ENCODE measurements around the gene COMMD10. TPM values are rescaled to one million over a fixed set of nuclear protein-coding genes. Genes with fewer than 3 reads are reported as not detected.
A peak's percentile ranks its signal among the peaks of the same experiment; 100 is the strongest.

COMMD10 gene
- 10 to 100 TPM; 37.6 to 57.8 (median 54.1) TPM for total RNA-seq

DNA sequence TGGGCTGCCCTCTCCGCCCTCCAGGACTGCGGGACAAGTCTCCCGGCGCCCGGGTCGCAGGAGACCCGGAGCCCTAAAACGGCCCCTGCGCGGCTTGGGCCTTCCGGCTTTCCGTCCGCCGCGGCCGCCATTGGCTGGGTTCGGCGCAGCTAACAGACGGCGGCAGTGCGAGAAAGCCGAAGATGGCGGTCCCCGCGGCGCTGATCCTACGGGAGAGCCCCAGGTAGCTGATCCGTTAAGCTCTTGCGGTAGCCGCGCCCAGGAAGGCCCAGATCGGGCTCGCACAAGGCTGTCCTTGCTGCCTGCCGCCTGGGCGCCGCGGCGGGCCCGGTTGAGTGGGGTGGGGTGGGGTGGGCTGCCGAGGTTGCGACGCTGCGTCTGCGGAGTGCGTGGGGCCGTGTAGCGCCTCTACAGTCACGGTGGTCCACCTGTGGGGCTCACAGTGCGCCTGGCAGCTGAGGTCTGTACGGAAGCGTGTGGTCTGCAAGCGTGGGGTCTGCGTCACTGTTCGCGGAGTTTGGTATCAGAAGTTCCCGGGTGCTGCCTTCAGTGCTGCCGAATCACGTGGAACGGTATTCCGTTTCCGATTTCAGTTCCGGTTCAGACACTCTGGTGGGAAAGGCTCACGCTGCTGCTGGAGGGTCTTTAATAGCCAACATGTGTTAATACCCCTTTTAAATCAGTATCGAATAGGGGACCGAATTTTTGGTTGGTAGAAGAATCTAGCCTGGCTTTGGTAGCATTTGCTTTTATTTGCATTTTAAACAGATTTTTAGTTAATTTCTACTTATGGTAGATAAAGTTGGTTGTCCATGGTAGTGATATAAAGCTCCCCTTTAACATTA is at the start of gene COMMD10:
Gene COMMD10 (plus strand): TSS at position 155 of the 845 bp plus-strand sequence.
- no peaks in the 10 kb centered on the region for H3K9me3 ChIP-seq
- peak within 1 kb of the TSS; percentile 92 to 94 for H3K27ac ChIP-seq
- H3K4me3 ChIP-seq, result peak within 1 kb of the TSS; percentile 82 to 92 (median 90)
- no peaks in the 10 kb centered on the region for H3K4me1 ChIP-seq
- intact Hi-C loops (cut with DNase I; ENCODE audit: low total_unique reads), result no loop called here
- H3K27me3 ChIP-seq, result no peaks in the 10 kb centered on the region
- no peak for TF ChIP-seq POLR2A (IDR thresholded peaks at IDR 0.05)
- TF ChIP-seq CTCF (IDR thresholded peaks at IDR 0.05), result no peak
- peak; percentile 53 to 73 (median 65) for TF ChIP-seq POLR2AphosphoS5 (IDR thresholded peaks at IDR 0.05)
- DNase-seq (ENCODE audit: low spot score in 2 of 2), result peak; percentile 46 to 66
- H3K36me3 ChIP-seq, result no peaks in the 10 kb centered on the region

GRCh38 chr5:116035123-116035522 is 49.7 kb upstream of the COMMD10 start:
- intact Hi-C loops (cut with DNase I; ENCODE audit: low total_unique reads), result no loop called here
- no peaks in the 10 kb centered on the region for H3K9me3 ChIP-seq
- H3K27me3 ChIP-seq, result peaks cover 0 to 3% of the 10 kb centered on the region in 2 donors
- H3K4me1 ChIP-seq, result no peaks in the 10 kb centered on the region
- no peak overlapping the region for H3K4me3 ChIP-seq
- DNase-seq (ENCODE audit: low spot score in 2 of 2), result no peak
- H3K36me3 ChIP-seq, result no peaks in the 10 kb centered on the region
- TF ChIP-seq POLR2AphosphoS5 (IDR thresholded peaks at IDR 0.05), result no peak
- TF ChIP-seq CTCF (IDR thresholded peaks at IDR 0.05), result no peak
- no peak overlapping the region for H3K27ac ChIP-seq

DNA sequence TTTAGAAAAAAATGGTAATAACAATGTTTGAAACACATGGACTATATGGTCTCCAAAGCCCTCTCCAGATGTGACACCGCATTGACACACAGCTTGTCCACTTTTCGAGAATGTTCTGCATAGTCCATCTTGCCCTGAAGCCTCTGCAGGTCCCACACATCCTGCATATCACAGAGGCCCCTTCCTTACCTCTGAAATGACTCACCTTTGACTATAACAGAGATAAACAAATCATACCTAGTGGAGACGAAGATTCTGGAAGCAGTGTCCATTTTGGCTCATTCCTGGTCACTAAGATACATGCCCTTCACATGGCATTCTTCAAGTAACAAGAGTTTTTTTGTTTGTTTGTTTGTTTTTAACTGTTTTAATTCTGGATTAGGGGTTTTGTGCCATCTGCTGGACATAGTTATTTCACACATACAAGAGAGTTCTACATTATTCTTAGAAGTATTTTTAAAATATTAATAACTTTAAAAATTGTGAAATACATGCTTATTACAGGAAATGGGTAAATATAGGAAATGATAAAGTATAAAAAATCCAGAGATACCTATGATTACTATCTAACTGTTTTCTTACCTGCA is 47.5 kb upstream of the COMMD10 start:
- Histone ChIP-seq H3K4me1 (no peaks in the 10 kb centered on the region), H3K27me3 (peaks cover 0 to 3% of the 10 kb centered on the region in 2 donors), H3K27ac (no peak overlapping the region), H3K9me3 (no peaks in the 10 kb centered on the region), H3K36me3 (no peaks in the 10 kb centered on the region), H3K4me3 (no peak overlapping the region)
- DNase-seq (ENCODE audit: low spot score in 2 of 2), result no peak
- no peak for TF ChIP-seq POLR2A (IDR thresholded peaks at IDR 0.05)
- no peak for TF ChIP-seq POLR2AphosphoS5 (IDR thresholded peaks at IDR 0.05)
- TF ChIP-seq CTCF (IDR thresholded peaks at IDR 0.05), result no peak
- intact Hi-C loops (cut with DNase I; ENCODE audit: low total_unique reads), result no loop called here

DNA sequence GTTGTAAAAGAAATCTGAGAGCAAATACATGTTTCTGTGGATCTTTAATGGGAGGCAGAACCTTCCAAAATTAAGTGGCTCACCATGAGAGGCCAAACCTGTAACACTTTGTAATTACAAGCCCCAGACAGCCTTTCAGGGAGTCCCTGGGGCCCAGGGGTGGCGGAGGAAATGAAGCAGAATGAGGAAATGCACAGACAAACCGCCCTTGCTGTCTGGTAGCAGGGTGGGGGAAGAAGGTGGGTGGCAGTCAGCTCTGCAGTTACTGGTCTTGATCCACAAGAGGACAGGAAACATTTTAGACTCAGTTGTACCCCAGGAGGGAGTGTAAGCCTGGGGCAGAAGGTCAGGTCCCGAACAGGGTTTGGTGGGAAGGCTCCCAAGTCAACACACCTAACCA is 46.0 kb upstream of the COMMD10 start:
- Histone ChIP-seq H3K4me1 (no peaks in the 10 kb centered on the region), H3K9me3 (no peaks in the 10 kb centered on the region), H3K27ac (no peak overlapping the region), H3K36me3 (no peaks in the 10 kb centered on the region), H3K4me3 (no peak overlapping the region), H3K27me3 (peaks cover 0 to 3% of the 10 kb centered on the region in 2 donors)
- DNase-seq (ENCODE audit: low spot score in 2 of 2), result no peak
- no peak for TF ChIP-seq POLR2AphosphoS5 (IDR thresholded peaks at IDR 0.05)
- no peak for TF ChIP-seq POLR2A (IDR thresholded peaks at IDR 0.05)
- TF ChIP-seq CTCF (IDR thresholded peaks at IDR 0.05), result no peak
- intact Hi-C loops (cut with DNase I; ENCODE audit: low total_unique reads), result no loop called here

DNA sequence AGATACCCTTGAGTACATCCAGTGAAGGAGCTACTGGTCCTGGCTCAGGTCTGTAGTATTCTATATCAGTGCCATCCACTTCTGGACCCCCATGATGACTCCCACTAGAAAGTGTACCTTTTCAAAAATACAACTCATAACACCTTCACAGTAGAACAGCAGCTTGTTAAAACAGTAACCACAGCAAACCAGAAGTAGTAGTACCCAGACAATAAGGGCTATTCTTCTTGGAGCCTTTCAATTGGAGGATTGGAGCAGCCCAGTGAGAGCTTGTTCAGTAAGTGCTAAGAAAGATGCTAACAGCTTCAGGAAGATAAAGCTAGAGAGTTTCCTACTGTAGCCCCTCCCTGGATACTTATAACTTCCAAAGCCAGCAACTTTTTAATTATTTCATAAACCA is 42.5 kb upstream of the COMMD10 start:
- Histone ChIP-seq H3K4me1 (no peaks in the 10 kb centered on the region), H3K9me3 (no peaks in the 10 kb centered on the region), H3K4me3 (no peak overlapping the region), H3K36me3 (no peaks in the 10 kb centered on the region), H3K27ac (no peak overlapping the region), H3K27me3 (peaks cover 0 to 3% of the 10 kb centered on the region in 2 donors)
- no peak for DNase-seq (ENCODE audit: low spot score in 2 of 2)
- intact Hi-C loops (cut with DNase I; ENCODE audit: low total_unique reads), result no loop called here
- no peak for TF ChIP-seq POLR2A (IDR thresholded peaks at IDR 0.05)
